ENCODE measurements around the gene GNE. TPM values are rescaled to one million over a fixed set of nuclear protein-coding genes. Genes with fewer than 3 reads are reported as not detected.

Gene GNE
- total and polyA plus RNA-seq, 2 experiments from 2014 or later, result 2.2 to 15.7 TPM

GRCh38 chr9:36221667-36222066 lies 36.6 kb downstream of the GNE start:
- Histone ChIP-seq H3K79me2 (replicated peaks; ENCODE audit: insufficient read depth) (0 out of 2 replicates have a peak, but pooled peaks cover 3% of the 10 kb centered on the region), H3K27me3 (ENCODE audit: insufficient read depth) (no peaks in the 10 kb centered on the region), H3K36me3 (ENCODE audit: insufficient read depth) (peaks cover 6% of the 10 kb centered on the region), H3F3A (replicated peaks; ENCODE audit: low read depth) (no peaks in the 10 kb centered on the region), H2AFZ (no peak overlapping the region), H3K9me2 (ENCODE audit: insufficient read depth) (no peaks in the 10 kb centered on the region), H3K27ac (ENCODE audit: low read depth) (no peak overlapping the region), H3K4me1 (ENCODE audit: insufficient read depth) (no peaks in the 10 kb centered on the region), H4K20me1 (replicated peaks; ENCODE audit: insufficient read depth) (peaks cover 8% of the 10 kb centered on the region), H3K4me2 (no peak overlapping the region), H3K4me3 (no peak overlapping the region)
- Mint-ChIP-seq H3K27me3 (ENCODE audit: insufficient read depth, low read depth, poor library complexity) (peaks cover 13% of the 10 kb centered on the region), H3K9me3 (no peaks in the 10 kb centered on the region; the same call in 2 of the 3 replicates), H3K27ac (no peak overlapping the region), H3K4me1 (no peaks in the 10 kb centered on the region), H3K36me3 (ENCODE audit: low read depth) (peaks cover 60% of the 10 kb centered on the region), H3K4me3 (no peak overlapping the region)
- no peak for DNase-seq (ENCODE audit: low spot score)
- TF ChIP-seq JUNB (IDR thresholded peaks at IDR 0.05; ENCODE audit: unreplicated experiment), result no peak
- no peak for TF ChIP-seq ZNF114 (CRISPR knock-in tag; IDR thresholded peaks at IDR 0.05)
- TF ChIP-seq, protein P1, sequence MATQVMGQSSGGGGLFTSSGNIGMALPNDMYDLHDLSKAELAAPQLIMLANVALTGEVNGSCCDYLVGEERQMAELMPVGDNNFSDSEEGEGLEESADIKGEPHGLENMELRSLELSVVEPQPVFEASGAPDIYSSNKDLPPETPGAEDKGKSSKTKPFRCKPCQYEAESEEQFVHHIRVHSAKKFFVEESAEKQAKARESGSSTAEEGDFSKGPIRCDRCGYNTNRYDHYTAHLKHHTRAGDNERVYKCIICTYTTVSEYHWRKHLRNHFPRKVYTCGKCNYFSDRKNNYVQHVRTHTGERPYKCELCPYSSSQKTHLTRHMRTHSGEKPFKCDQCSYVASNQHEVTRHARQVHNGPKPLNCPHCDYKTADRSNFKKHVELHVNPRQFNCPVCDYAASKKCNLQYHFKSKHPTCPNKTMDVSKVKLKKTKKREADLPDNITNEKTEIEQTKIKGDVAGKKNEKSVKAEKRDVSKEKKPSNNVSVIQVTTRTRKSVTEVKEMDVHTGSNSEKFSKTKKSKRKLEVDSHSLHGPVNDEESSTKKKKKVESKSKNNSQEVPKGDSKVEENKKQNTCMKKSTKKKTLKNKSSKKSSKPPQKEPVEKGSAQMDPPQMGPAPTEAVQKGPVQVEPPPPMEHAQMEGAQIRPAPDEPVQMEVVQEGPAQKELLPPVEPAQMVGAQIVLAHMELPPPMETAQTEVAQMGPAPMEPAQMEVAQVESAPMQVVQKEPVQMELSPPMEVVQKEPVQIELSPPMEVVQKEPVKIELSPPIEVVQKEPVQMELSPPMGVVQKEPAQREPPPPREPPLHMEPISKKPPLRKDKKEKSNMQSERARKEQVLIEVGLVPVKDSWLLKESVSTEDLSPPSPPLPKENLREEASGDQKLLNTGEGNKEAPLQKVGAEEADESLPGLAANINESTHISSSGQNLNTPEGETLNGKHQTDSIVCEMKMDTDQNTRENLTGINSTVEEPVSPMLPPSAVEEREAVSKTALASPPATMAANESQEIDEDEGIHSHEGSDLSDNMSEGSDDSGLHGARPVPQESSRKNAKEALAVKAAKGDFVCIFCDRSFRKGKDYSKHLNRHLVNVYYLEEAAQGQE (IDR thresholded peaks at IDR 0.05; ENCODE audit: unreplicated experiment), result no peak
- no peak for TF ChIP-seq EZH2 (IDR thresholded peaks at IDR 0.05; ENCODE audit: low read depth, unreplicated experiment)
- TF ChIP-seq CREB1 (CRISPR knock-in tag; IDR thresholded peaks at IDR 0.05; ENCODE audit: low read depth), result no peak
- no peak for TF ChIP-seq NANOG (IDR thresholded peaks at IDR 0.05; ENCODE audit: borderline replicate concordance)
- TF ChIP-seq, protein P2, sequence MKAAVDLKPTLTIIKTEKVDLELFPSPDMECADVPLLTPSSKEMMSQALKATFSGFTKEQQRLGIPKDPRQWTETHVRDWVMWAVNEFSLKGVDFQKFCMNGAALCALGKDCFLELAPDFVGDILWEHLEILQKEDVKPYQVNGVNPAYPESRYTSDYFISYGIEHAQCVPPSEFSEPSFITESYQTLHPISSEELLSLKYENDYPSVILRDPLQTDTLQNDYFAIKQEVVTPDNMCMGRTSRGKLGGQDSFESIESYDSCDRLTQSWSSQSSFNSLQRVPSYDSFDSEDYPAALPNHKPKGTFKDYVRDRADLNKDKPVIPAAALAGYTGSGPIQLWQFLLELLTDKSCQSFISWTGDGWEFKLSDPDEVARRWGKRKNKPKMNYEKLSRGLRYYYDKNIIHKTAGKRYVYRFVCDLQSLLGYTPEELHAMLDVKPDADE (IDR thresholded peaks at IDR 0.05), result no peak
- TF ChIP-seq, protein P3, sequence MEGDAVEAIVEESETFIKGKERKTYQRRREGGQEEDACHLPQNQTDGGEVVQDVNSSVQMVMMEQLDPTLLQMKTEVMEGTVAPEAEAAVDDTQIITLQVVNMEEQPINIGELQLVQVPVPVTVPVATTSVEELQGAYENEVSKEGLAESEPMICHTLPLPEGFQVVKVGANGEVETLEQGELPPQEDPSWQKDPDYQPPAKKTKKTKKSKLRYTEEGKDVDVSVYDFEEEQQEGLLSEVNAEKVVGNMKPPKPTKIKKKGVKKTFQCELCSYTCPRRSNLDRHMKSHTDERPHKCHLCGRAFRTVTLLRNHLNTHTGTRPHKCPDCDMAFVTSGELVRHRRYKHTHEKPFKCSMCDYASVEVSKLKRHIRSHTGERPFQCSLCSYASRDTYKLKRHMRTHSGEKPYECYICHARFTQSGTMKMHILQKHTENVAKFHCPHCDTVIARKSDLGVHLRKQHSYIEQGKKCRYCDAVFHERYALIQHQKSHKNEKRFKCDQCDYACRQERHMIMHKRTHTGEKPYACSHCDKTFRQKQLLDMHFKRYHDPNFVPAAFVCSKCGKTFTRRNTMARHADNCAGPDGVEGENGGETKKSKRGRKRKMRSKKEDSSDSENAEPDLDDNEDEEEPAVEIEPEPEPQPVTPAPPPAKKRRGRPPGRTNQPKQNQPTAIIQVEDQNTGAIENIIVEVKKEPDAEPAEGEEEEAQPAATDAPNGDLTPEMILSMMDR (conservative IDR thresholded peaks at IDR 0.05; ENCODE audit: low read depth in 2 of 2), result no peak
- TF ChIP-seq STAT1 (IDR thresholded peaks at IDR 0.05; ENCODE audit: unreplicated experiment), result no peak
- TF ChIP-seq POLR2AphosphoS5 (IDR thresholded peaks at IDR 0.05; ENCODE audit: low read depth), result no peak
- TF ChIP-seq ZNF331 (CRISPR knock-in tag; IDR thresholded peaks at IDR 0.05; ENCODE audit: low read depth), result no peak
- TF ChIP-seq EZH2phosphoT487 (IDR thresholded peaks at IDR 0.05; ENCODE audit: unreplicated experiment), result no peak
- ATAC-seq, result no peak

Measured in GM23338 (cell line).